Measurements from ENCODE around the gene KCNJ6.
"Not testable (repeated sequence)": the region's sequence is repeated elsewhere in the genome, so short reads cannot be mapped to it uniquely, and the experiment has no call there.

The KCNJ6 gene

GRCh38 chr21:37592496-37592895, 323.8 kb downstream of the KCNJ6 start:
- no peak for DNase-seq

GRCh38 chr21:37591994-37592393, 324.3 kb downstream of the KCNJ6 start:
- not testable (repeated sequence) for DNase-seq

GRCh38 chr21:37590836-37591235, 325.4 kb downstream of the KCNJ6 start:
- DNase-seq: not testable (repeated sequence)

GRCh38 chr21:37588644-37589043, 327.6 kb downstream of the KCNJ6 start:
- DNase-seq: not testable (repeated sequence)

- no peak for DNase-seq
These were observed 328.6 kb downstream of the KCNJ6 start for GRCh38 chr21:37587635-37588177.

GRCh38 chr21:37587203-37587602, 329.1 kb downstream of the KCNJ6 start:
- no peak for DNase-seq

GRCh38 chr21:37582590-37582989, 333.7 kb downstream of the KCNJ6 start:
- peak; percentile 17 for DNase-seq

- DNase-seq: no peak
These were observed 335.6 kb downstream of the KCNJ6 start for GRCh38 chr21:37580666-37581065.

GRCh38 chr21:37579356-37579755, 336.9 kb downstream of the KCNJ6 start:
- no peak for DNase-seq

- no peak for DNase-seq
These were observed 337.7 kb downstream of the KCNJ6 start for GRCh38 chr21:37578471-37579126.

- not testable (repeated sequence) for DNase-seq
These were observed 339.3 kb downstream of the KCNJ6 start for GRCh38 chr21:37576929-37577328.

- DNase-seq: no peak
These were observed 340.7 kb downstream of the KCNJ6 start for GRCh38 chr21:37575580-37575979.

GRCh38 chr21:37574751-37575150, 341.5 kb downstream of the KCNJ6 start:
- no peak for DNase-seq

GRCh38 chr21:37574316-37574715, 341.9 kb downstream of the KCNJ6 start:
- no peak for DNase-seq

- no peak for DNase-seq
These were observed 344.8 kb downstream of the KCNJ6 start for GRCh38 chr21:37571442-37571841.

GRCh38 chr21:37568916-37569315, 347.3 kb downstream of the KCNJ6 start:
- no peak for DNase-seq

GRCh38 chr21:37568415-37568814, 347.8 kb downstream of the KCNJ6 start:
- DNase-seq: no peak

- DNase-seq: no peak
These were observed 349.3 kb downstream of the KCNJ6 start for GRCh38 chr21:37566790-37567615.

- peak; percentile 22 for DNase-seq
These were observed 350.6 kb downstream of the KCNJ6 start for GRCh38 chr21:37565530-37566223.

GRCh38 chr21:37564924-37565529, 351.2 kb downstream of the KCNJ6 start:
- DNase-seq: peak; percentile 93

- DNase-seq: peak; percentile 86
These were observed 351.8 kb downstream of the KCNJ6 start for GRCh38 chr21:37564341-37564923.

GRCh38 chr21:37563641-37564340, 352.5 kb downstream of the KCNJ6 start:
- peak; percentile 93 for DNase-seq
